A549 (cell line): ENCODE results near the gene SLC39A11. TPM values are rescaled to one million over a fixed set of nuclear protein-coding genes. Genes with fewer than 3 reads are reported as not detected.

Experiments
- ATAC-seq, 2 experiments: fragments of 200-7000 bp in 1 of 2; fragments of >200 bp in 1 of 2; cut with Nextera tagmentation in 1 of 2; cut with Tn5 transposase in 1 of 2; 3 replicates each; pipeline versions ENCODE4 v1.8.0 to v1.9.1; 2018 to 2020; ENCODE audit warnings: mild to moderate bottlenecking in 1 of 2, moderate library complexity in 1 of 2
- CTCF ChIA-PET: fragments of 300-600 bp; sonication (Branson Sonifier 250); formaldehyde crosslinking; extraction: SDS; loops from one replicate; lab custom pipeline; 2021; ENCODE audit warnings: antibody characterized with exemption, inconsistent platforms; lab: Yijun Ruan, JAX
- POLR2A ChIA-PET: fragments of 350-600 bp; formaldehyde crosslinking; extraction: SDS; loops from one replicate; lab custom pipeline; 2021; ENCODE audit warnings: antibody characterized with exemption, inconsistent platforms; lab: Yijun Ruan, JAX
- DNase-seq, 2 experiments: peaks; one replicate each; pipeline versions ENCODE4 v3.0.0 to v3.0.0-alpha.2; 2011 to 2016; ENCODE audit warnings: low read depth in 1 of 2, low spot score in 1 of 2
- FAIRE-seq: peaks from 2 replicates; lab custom pipeline; 2011; peaks lifted over from hg19 to GRCh38; lab: Jason Lieb, UNC
- H3K27ac ChIP-seq, 2 experiments: fragments of >200 bp; sonication (Bioruptor Twin); formaldehyde crosslinking; 3 replicates each; pipeline ENCODE4 v1.5.1; 2016 to 2017
- H3K4me1 ChIP-seq: fragments of >200 bp; sonication (Bioruptor Twin); formaldehyde crosslinking; 3 replicates; pipeline ENCODE4 v1.6.1; 2016
- H3K4me2 ChIP-seq: fragments of >200 bp; sonication (Bioruptor Twin); formaldehyde crosslinking; 3 replicates; pipeline ENCODE4 v1.6.1; 2016
- H3K4me3 ChIP-seq: fragments of >200 bp; sonication (Bioruptor Twin); formaldehyde crosslinking; 3 replicates; pipeline ENCODE4 v1.5.1; 2016
- H3K9me3 ChIP-seq: fragments of >200 bp; sonication (Bioruptor Twin); formaldehyde crosslinking; 3 replicates; pipeline ENCODE4 v1.6.1; 2016
- CBX8 ChIP-seq: fragments of 200-600 bp; sonication (generic); IDR thresholded peaks from 2 replicates; pipeline ENCODE4 v1.6.1; 2016
- FOSL2 ChIP-seq, 2 experiments: fragments of 450-650 bp in 1 of 2; fragments of >200 bp in 1 of 2; sonication (Bioruptor Twin) in 1 of 2; formaldehyde crosslinking; IDR thresholded peaks; 2 replicates each; pipeline versions ENCODE4 v1.5.0 to v1.6.1; 2016 to 2020; ENCODE audit warnings: mild to moderate bottlenecking in 1 of 2, moderate library complexity in 1 of 2
- HOXA7 ChIP-seq: fragments of 250-450 bp; sonication (Bioruptor Pico); IDR thresholded peaks from 2 replicates; pipeline ENCODE4 v1.5.0; 2020; ENCODE audit warnings: mild to moderate bottlenecking, moderate library complexity
- JUNB ChIP-seq: fragments of >200 bp; sonication (Bioruptor Twin); formaldehyde crosslinking; IDR thresholded peaks from 2 replicates; pipeline ENCODE4 v1.6.1; 2016
- MAFK ChIP-seq: fragments of 450-650 bp; IDR thresholded peaks from 2 replicates; pipeline ENCODE4 v1.6.1; 2014; ENCODE audit not compliant: partially characterized antibody
- RAD21 ChIP-seq, 2 experiments: fragments of >200 bp in 1 of 2; sonication (Bioruptor Twin) in 1 of 2; formaldehyde crosslinking in 1 of 2; IDR thresholded peaks in 1 of 2; conservative IDR thresholded peaks in 1 of 2; 2 replicates in 1 of 2; 3 replicates in 1 of 2; pipeline ENCODE4 v1.6.1; 2012 to 2018; ENCODE audit warnings: inconsistent platforms in 1 of 2
- SMC3 ChIP-seq: fragments of >200 bp; sonication (Bioruptor Twin); formaldehyde crosslinking; IDR thresholded peaks from 3 replicates; pipeline ENCODE4 v1.6.1; 2018; ENCODE audit warnings: inconsistent platforms
- TFCP2L1 ChIP-seq: fragments of 250-450 bp; sonication (Bioruptor Pico); IDR thresholded peaks from 2 replicates; pipeline ENCODE4 v1.5.0; 2021; ENCODE audit warnings: mild to moderate bottlenecking
- WGBS: methylation state at CpG from one replicate; pipeline ENCODE4 v1.1.6; 2017; ENCODE audit errors: missing lambda C conversion rate; 5-methylcytosine and 5-hydroxymethylcytosine counted together
- polyA plus RNA-seq, 4 experiments: library from polyadenylated mRNA; depleted of rRNA in 3 of 4; stranded (reverse); fragments of >200 nt; fragmentation: RNase III in 1 of 4; extraction: RNeasy Plus Mini Kit Qiagen cat#74134 plus additional on column Dnase treatment in 1 of 4; gene quantifications; 2 replicates in 3 of 4; 3 replicates in 1 of 4; pipeline ENCODE4 v1.2.3, GENCODE V29; 2011 to 2017
- TF ChIP-seq, protein P1 (sequence below): fragments of 150-350 bp; IDR thresholded peaks from 2 replicates; pipeline ENCODE4 v1.6.1; 2014; ENCODE audit warnings: low read depth, mild to moderate bottlenecking, low read length
- TF ChIP-seq, protein P2 (sequence below): fragments of >200 bp; sonication (Bioruptor Twin); formaldehyde crosslinking; IDR thresholded peaks from 3 replicates; pipeline ENCODE4 v1.5.1; 2016
- TF ChIP-seq, protein P3 (sequence below): fragments of 250-450 bp; sonication (Bioruptor Pico); IDR thresholded peaks from 2 replicates; pipeline ENCODE4 v1.5.0; 2021; ENCODE audit warnings: mild to moderate bottlenecking, moderate library complexity, borderline replicate concordance

The SLC39A11 gene
- polyA plus RNA-seq, 2 of the 4 experiments (the other 2 are of a cell fraction), result 18.4 to 25.2 TPM

DNA sequence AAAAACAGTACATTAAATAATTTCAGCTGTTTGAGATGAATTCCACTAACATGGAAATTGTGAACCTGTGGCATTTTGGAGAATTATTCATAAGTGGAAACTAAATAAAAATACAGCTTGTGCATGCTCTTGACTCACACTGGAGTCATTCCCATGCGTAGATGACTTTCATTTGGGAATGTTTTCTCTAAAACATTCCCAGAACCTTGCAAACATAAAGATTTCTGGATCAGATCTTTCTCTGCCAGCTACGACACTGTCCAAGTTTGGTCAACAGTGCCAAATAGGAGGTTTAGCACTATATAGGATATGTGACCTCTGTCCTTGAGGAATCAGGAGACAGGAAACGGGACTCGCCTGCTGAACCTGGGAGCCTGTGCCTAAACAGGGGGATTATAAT is 400.9 kb downstream of the SLC39A11 start:
- ChIA-PET CTCF (interaction anchor here (1.4 to 22.2 kb wide), 5 partner anchors 9 to 131 kb away, joined by 3 to 240 read pairs (median 4); no protein-coding TSS in a partner anchor), POLR2A (interaction anchor here (2.2 kb wide), 1 partner anchor 99 kb away, joined by 8 read pairs; no protein-coding TSS in a partner anchor)
- peak; percentile 44 for TF ChIP-seq JUNB
- no peak for TF ChIP-seq CBX8
- TF ChIP-seq FOSL2 (IDR thresholded peaks at IDR 0.05), result no peak
- TF ChIP-seq FOSL2 (CRISPR knock-in tag; IDR thresholded peaks at IDR 0.05), result peak; percentile 75
- TF ChIP-seq, protein P1, sequence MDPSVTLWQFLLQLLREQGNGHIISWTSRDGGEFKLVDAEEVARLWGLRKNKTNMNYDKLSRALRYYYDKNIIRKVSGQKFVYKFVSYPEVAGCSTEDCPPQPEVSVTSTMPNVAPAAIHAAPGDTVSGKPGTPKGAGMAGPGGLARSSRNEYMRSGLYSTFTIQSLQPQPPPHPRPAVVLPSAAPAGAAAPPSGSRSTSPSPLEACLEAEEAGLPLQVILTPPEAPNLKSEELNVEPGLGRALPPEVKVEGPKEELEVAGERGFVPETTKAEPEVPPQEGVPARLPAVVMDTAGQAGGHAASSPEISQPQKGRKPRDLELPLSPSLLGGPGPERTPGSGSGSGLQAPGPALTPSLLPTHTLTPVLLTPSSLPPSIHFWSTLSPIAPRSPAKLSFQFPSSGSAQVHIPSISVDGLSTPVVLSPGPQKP, result no peak
- ATAC-seq (peak in 1 of 2 experiments; percentile 54; a peak in 3 of 6 replicates), DNase-seq (peak in 1 of 2 experiments; percentile 57), FAIRE-seq (no peak)
- H3K4me3 ChIP-seq, result no peak overlapping the region
- H3K27ac ChIP-seq, result peak overlapping the region; percentile 4 to 94; a peak in 4 of 6 replicates
- H3K4me1 ChIP-seq, result peaks cover 22% of the 10 kb centered on the region; the same call in 2 of the 3 replicates
- 37% methylated on average over 4 of the region's 4 CpGs for WGBS
- peak overlapping the region; percentile 10; the same call in 1 of the 3 replicates for H3K4me2 ChIP-seq
- H3K9me3 ChIP-seq, result no peaks in the 10 kb centered on the region

DNA sequence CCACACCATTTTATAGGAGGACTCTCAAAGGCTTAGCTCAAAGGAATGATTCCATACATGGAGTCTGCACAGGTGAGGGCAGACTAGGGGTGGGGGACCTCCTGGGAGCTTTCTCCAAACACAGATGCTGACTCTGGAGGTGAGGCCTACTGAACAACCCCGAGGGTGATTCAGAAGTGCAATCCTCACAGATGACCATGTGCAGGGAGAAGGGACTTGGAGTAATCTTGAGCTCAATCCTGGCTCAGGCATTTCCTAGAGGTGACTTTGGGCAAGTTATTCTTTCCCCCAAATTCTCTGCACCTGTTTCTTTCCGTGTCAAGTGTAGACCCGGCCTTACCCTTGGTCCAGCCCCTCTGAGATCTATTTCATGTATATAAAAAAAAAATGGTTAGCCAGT is 401.5 kb downstream of the SLC39A11 start:
- ATAC-seq (peak in 1 of 2 experiments; percentile 16; a peak in 2 of 6 replicates), FAIRE-seq (no peak), DNase-seq (no peak)
- ChIA-PET CTCF (interaction anchor here (0.9 to 22.2 kb wide), 7 partner anchors 10 to 498 kb away, joined by 3 to 240 read pairs (median 4); no protein-coding TSS in a partner anchor), POLR2A (interaction anchor here (2.2 kb wide), 1 partner anchor 98 kb away, joined by 8 read pairs; no protein-coding TSS in a partner anchor)
- no peak overlapping the region for H3K4me2 ChIP-seq
- no peaks in the 10 kb centered on the region for H3K9me3 ChIP-seq
- no peak overlapping the region for H3K4me3 ChIP-seq
- no peak for TF ChIP-seq RAD21 (conservative IDR thresholded peaks at IDR 0.05 in 1 of 2, IDR thresholded peaks at IDR 0.05 in 1 of 2)
- TF ChIP-seq SMC3, result no peak
- TF ChIP-seq, protein P2, sequence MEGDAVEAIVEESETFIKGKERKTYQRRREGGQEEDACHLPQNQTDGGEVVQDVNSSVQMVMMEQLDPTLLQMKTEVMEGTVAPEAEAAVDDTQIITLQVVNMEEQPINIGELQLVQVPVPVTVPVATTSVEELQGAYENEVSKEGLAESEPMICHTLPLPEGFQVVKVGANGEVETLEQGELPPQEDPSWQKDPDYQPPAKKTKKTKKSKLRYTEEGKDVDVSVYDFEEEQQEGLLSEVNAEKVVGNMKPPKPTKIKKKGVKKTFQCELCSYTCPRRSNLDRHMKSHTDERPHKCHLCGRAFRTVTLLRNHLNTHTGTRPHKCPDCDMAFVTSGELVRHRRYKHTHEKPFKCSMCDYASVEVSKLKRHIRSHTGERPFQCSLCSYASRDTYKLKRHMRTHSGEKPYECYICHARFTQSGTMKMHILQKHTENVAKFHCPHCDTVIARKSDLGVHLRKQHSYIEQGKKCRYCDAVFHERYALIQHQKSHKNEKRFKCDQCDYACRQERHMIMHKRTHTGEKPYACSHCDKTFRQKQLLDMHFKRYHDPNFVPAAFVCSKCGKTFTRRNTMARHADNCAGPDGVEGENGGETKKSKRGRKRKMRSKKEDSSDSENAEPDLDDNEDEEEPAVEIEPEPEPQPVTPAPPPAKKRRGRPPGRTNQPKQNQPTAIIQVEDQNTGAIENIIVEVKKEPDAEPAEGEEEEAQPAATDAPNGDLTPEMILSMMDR, result no peak
- no peak for TF ChIP-seq HOXA7 (CRISPR knock-in tag)
- TF ChIP-seq, all 56 proteins: peak for 0
- H3K4me1 ChIP-seq, result peaks cover 22% of the 10 kb centered on the region; the same call in 2 of the 3 replicates
- H3K27ac ChIP-seq, result peak overlapping the region; percentile 18 to 94; a peak in 4 of 6 replicates
- 74% methylated on average over 3 of the region's 3 CpGs for WGBS

DNA sequence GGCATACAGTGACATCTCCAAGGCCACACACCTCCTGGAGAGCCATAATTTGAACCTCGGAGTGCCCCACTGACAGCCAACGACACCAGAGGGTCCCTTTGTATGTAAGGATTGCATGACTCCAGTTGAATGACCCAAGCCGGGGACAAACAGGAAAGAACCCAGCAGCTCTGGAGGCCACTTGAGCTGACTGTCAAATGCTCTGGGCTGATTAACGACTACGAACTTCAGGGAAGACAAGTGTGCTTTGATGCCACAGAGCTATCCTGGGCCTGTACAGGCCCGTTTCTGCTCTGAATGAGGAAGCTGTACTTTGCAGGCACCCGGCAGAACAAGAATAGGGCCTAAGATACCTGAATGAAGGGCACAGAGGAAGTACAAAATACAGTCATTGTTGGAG is 404.6 kb downstream of the SLC39A11 start:
- FAIRE-seq (no peak), ATAC-seq (no peak), DNase-seq (no peak)
- TF ChIP-seq, protein P3, sequence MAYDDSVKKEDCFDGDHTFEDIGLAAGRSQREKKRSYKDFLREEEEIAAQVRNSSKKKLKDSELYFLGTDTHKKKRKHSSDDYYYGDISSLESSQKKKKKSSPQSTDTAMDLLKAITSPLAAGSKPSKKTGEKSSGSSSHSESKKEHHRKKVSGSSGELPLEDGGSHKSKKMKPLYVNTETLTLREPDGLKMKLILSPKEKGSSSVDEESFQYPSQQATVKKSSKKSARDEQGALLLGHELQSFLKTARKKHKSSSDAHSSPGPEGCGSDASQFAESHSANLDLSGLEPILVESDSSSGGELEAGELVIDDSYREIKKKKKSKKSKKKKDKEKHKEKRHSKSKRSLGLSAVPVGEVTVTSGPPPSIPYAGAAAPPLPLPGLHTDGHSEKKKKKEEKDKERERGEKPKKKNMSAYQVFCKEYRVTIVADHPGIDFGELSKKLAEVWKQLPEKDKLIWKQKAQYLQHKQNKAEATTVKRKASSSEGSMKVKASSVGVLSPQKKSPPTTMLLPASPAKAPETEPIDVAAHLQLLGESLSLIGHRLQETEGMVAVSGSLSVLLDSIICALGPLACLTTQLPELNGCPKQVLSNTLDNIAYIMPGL, result no peak
- no peak for TF ChIP-seq SMC3
- no peak for TF ChIP-seq TFCP2L1 (CRISPR knock-in tag)
- TF ChIP-seq MAFK, result no peak
- H3K27ac ChIP-seq, result peak overlapping the region in 1 of 2 experiments; percentile 94; a peak in 3 of 6 replicates
- no peak overlapping the region for H3K4me3 ChIP-seq
- CTCF ChIA-PET, result interaction anchor here (0.6 to 22.2 kb wide), 10 partner anchors 12 to 682 kb away, joined by 3 to 240 read pairs (median 4); no protein-coding TSS in a partner anchor
- H3K4me2 ChIP-seq, result no peak overlapping the region
- peaks cover 45% of the 10 kb centered on the region for H3K4me1 ChIP-seq
- 90% methylated on average over 7 of the region's 7 CpGs for WGBS
- POLR2A ChIA-PET, result interaction anchor here (1.2 kb wide), 1 partner anchor 95 kb away, joined by 5 read pairs; no protein-coding TSS in a partner anchor
- H3K9me3 ChIP-seq, result no peaks in the 10 kb centered on the region
